Kidney capillary endothelial cell (primary cell): ENCODE measurements around the gene CLPTM1L.
"Not testable (repeated sequence)": the region's sequence is repeated elsewhere in the genome, so short reads cannot be mapped to it uniquely, and the experiment has no call there.

Experiments used
- DNase-seq: peaks from one replicate; pipeline ENCODE4 v3.0.0-alpha.2; 2018; ENCODE audit warnings: low spot score

CLPTM1L gene

GRCh38 chr5:1359713-1360112 is 14.8 kb upstream of the CLPTM1L start:
- DNase-seq: no peak

- no peak for DNase-seq
These were observed 14.2 kb upstream of the CLPTM1L start for GRCh38 chr5:1359031-1359645.

GRCh38 chr5:1358726-1359025 is 13.8 kb upstream of the CLPTM1L start:
- no peak for DNase-seq

GRCh38 chr5:1357946-1358725 is 13.2 kb upstream of the CLPTM1L start:
- DNase-seq: no peak

DNA sequence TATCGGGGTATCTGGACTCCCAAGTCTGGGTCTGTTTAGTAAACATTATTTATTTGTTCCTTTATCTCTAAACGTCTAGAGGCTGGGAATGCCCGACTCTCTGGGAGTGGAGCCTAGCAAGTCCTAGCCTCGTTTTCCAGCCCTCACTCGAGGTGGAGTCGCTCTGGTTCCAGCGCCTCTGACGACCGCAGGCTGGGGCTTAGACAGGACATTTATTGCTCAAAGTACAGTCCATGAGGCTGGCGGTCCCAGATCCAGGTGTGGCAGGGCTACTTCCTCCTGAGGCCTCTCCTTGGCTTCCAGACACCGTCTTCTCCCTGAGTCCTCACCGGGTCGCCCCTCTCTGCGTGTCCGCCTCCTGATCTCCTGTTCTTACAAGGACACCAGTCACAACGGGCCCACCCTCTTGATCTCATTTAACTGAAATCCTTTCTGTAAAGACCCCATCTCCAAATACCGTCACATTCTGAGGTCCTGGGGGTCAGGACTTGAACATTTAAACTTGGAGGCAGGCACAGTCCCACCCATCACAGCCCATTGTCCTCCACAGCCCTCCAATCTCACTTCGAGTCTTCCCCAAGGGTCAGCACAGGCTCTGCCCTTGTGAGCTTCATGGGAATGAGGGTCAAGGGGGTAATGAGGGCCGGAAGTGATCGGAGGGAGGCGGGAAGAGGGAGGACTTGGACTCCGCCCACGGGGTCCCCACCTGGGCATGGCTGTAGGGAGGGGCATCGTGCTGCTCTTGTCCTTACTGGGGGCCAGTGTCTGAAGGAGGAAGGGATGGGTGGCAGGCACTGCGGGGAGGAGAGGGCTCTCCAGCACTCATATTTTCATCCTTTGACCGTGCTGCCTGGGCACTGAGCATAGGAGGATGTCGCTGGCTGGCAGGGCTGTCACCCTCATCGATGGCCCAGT is 12.2 kb upstream of the CLPTM1L start:
- DNase-seq: no peak

DNA sequence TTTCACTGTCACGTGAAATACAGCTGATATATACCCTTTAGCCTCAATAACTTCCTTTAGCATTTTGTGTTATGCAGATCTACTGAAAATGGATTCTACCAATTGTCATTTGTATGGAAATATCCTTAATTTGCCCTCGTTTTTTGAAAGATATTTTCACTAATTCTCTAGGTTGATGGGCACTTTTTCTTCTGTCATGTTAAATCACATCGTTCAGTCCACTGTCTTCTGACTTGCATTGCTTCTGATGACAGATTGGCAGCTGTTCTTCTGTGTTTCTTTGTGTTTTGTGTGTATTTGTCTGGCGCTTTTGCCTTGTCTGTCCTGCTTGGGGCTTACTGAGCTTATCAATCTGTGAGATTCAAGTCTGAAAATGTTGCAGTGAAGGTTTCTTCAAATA is 9.7 kb upstream of the CLPTM1L start:
- no peak for DNase-seq

DNA sequence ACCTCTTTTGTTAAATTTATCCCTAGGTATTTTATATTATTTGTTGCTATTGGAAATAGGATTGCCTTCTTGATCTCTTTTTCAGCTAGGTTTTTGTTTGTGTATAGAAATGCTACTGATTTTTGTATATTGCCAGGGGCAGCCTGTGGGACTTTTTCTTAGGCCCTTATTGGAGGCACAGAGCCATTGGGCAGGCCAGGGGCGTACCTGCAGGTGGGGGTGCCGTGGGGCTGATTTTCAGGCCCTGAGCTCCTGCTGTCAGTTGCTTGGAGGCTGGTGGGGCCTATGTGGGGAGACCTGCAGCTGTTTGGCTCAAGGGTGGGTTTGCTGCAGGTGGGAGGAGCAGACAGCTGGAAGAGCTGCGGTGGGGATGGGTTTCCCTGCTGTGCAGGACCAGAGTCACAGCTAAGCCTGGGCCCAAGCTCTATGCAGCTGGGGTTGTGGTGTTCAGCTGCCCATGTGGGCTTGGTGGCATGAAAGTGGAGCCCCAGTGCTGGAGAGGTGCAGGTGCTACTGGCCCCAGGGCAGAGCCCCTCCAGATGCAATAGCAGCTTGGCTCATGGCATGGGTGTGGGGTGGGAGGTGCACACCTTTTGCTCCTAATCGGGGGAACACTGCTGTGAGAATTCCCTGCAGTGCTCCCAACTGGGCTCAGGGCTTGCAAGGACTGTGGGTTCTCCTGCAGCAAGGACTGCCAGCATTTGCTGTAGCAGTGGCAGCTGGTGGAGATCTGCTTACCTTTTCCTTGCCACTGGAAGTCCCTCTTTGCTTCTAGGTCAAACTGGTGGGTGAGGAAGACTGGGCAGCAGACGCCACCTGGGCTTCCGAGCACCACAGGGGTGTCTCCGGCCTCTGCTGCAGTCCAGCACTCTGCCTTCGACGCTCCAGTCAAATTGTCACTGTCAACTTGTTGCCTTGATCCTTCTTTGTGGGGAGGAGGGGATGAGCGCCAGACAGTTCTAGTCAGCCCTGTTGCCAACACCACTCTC is 7.6 kb upstream of the CLPTM1L start:
- no peak for DNase-seq

DNA sequence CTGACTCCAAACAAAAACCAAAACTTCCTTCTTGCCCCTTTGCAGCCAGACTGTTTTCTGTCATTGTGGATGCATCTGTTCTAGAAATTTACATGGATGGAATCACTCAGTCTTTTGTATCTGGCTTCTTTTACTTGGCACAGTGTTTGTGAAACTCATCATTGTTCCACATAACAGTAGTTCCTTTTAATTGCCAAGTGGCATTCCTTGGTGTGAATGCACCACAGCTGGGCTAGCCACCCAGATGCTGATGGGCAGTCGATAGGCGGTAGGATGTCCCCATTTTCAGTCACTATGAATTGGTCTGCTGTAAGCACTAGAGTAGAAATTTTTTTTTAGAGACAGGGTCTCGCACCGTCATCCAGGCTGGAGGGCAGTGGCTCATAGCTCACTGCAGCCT is 6.3 kb upstream of the CLPTM1L start:
- no peak for DNase-seq

- no peak for DNase-seq
These were observed 4.3 kb upstream of the CLPTM1L start for GRCh38 chr5:1349246-1349645.

DNA sequence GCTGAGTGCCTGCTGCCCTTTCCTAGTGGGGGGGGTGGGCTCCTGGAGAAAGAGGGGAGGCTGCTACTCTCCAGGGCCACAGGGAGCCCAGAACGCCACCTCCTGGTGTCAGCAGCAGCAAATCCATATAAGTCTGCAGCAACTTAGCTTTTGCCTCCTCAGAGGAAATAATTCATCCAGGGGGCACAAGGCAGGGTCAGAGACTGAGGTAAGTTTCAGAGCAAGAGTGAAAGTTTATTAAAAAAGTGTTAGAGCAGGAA is 4.0 kb upstream of the CLPTM1L start:
- no peak for DNase-seq

DNA sequence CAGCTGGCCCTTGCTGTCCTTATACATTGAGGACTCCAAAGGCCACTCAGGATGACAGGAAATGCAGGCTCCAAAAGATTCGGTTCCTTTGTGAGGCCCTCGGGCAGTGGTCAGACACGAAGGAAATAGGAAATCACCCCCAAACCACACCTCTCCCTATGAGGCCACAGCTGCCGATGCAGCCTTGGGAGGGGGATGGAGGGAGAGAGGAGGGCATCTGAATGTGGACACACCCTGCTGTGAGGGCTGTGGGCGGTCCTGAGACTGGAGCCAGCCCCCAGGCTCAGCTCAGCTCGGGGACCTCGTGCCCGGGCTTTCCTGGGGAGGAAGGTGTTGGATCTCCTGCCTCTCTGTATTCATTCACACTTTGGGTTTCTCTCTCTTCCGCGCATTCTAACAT is 2.7 kb upstream of the CLPTM1L start:
- DNase-seq: no peak

DNA sequence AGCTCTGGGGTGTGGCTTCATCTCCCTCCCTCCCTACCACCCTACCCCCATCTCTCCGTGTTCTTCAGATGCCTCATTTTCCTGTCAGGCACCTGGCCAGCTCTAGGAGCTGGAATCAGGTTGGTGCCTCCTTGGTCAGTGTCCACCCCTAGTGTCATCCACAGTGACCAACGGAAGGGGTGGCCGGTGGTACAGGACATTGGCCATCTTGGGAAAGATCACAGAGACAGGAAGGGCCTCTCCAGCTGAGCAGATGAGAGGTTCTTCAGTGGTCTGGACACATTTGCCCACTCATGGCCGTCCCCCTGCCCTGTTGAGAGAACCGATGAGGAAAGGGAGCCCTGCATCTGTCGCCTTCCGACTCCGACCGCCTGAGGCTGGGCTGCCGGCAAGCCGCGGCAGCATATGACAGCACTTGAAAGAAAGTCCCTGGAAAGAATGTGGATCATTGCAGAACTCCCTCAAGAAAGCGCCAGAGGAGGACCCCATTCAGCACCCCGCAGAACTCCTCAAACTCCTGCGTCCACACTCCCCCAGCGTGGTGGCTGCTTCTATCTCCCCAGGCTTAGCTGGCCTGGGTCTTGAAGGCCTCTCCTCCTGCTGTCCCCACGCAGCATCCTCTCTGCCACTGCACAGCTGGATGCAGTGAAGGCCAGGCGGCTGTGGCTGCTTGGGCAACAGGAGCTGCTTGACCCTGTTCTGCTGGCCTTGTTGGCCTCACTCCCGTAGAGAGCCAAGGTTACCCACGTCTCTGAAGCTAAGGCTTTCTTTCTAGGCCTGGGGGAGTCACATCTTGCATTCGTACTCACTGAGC is 1.9 kb upstream of the CLPTM1L start:
- DNase-seq: no peak

DNA sequence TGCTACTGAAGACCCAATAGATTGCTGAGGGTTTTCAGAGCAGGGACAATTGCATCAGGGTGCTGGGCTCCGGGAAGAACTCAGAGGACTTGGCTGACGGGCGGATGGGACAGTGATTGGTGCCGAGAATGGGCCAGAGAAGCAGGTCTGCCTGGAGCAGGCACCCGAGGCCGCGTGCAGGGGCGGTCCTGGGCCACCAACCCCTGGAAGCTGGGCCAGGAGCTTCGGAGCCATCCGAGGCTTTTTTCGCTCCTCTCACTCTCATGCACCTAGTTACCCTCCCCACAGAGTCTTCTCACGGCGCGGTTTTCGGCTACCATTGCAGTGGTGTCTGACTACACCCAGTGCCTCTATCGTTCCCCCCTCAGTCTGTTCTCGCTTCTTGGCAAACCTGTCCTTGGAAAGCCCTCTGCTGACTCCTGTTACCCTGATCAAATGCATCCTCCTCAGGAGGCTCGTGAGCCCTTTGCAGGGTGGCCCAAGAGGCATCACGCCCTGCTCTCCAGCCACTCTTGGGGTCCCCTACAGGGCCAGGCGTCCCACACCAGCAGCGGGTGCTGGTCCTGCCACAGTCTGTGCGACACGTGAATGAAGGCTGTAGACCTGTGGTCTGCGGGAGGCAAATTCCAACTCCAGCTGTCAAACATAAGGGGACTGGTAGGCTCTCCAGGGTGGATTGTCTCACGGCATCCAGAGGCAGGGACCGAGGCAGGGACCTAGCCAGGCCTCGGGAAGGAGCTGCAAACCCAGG is 1.2 kb upstream of the CLPTM1L start:
- no peak for DNase-seq

DNA sequence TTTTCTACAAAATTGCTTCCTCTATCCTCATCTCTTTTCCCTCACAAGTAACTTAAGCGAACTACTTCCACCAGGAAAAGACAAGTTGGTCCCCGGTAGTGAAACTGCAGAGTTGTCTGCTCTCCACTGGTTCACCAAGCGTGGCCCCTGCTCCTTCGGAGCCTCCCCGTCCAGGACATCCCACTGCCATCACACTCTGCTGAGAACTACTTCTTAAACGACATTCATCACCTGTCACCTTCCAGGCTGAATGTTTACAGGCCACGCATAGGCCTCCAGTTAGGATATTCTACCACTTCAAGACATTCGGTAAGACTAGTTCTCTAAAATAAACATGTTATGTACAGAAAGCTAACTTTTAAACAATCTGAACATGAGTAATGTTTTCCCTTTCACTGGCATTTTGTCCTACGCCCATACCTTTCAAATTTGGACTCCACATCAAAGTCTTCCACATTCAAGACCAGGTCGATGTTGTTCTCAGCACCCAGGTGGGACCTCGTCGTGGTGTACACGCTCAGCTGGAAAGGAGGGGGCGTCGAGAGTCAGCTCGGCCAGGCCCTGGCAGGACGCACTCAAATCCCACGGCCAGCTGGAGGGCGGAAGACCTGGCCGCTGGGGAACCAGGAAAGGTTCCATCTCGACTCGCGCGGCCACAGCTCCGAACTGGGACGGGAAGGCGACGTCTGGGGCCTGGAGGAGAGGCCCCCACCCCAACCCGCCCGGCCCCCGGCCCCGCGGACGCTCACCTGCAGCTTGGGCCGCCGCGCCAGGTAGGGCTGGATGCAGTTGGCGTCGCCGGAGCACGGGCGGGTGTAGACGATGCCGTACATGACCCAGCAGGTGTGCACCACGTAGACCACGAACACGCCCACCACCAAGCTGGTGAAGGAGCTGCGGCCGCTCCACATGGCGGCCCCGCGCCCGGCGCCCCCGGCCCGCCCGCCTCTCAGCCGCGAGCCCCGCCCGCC is 683 bp downstream of the CLPTM1L start:
- no peak for DNase-seq

DNA sequence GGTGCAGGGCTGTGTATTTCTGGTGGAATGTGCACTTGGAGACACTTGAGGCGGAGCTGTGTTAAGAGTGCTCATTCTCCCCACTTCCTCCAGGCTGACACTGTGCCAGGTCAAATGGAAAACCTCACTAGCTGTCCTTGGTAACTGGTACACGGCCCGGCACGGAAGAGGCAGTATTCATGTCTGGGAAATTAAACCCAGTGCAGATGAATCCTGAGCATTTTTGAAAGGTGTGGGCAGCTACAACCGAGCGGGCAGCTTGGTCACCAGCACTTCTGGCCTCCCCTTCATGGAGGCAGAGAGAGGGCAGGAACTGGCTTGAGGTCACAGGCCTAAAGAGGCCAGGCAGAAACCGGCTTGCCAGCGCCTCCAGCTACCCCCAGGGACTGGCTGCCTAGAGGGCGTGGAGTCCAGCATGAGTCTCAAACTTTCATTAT is 1.6 kb downstream of the CLPTM1L start:
- no peak for DNase-seq

GRCh38 chr5:1342711-1343110 is 2.2 kb downstream of the CLPTM1L start:
- not testable (repeated sequence) for DNase-seq

- no peak for DNase-seq
These were observed 2.6 kb downstream of the CLPTM1L start for GRCh38 chr5:1342268-1342667.

- DNase-seq: no peak
These were observed 3.0 kb downstream of the CLPTM1L start for GRCh38 chr5:1341863-1342262.

DNA sequence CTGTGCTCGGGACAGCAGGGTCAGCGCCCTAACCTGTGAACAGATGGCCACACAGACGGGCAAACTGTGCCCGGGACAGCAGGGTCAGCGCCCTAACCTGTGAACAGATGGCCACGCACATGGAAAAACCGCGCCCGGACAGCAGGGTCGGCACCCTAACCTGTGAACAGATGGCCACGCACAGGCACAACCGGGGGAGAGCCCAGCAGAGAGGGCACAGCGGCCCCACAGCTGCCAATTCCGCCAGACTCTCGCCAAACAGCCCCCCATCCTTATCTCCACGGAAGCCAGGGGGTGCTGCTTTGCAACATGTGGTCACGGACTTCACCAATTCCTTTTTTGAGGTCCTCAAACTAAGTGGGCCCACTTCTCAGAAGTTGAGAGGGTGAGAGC is 5.1 kb downstream of the CLPTM1L start:
- DNase-seq: not testable (repeated sequence)
